Suppressor macrophage (primary cell): ENCODE measurements around the gene TACO1.

Experiments
- DNase-seq, 4 experiments: peaks; one replicate each; pipeline ENCODE4 v3.0.0-alpha.2; 2020 to 2022
- total RNA-seq, 17 experiments: gene quantifications; one replicate each; lab custom pipeline; 2026; ENCODE audit warnings: mixed read lengths in 6 of 17, inconsistent platforms in 3 of 17; lab: John Stamatoyannopoulos, UW

The TACO1 gene
- total RNA-seq: 1.0 to 5.1 (median 2.4) reads per million in 17 experiments

DNA sequence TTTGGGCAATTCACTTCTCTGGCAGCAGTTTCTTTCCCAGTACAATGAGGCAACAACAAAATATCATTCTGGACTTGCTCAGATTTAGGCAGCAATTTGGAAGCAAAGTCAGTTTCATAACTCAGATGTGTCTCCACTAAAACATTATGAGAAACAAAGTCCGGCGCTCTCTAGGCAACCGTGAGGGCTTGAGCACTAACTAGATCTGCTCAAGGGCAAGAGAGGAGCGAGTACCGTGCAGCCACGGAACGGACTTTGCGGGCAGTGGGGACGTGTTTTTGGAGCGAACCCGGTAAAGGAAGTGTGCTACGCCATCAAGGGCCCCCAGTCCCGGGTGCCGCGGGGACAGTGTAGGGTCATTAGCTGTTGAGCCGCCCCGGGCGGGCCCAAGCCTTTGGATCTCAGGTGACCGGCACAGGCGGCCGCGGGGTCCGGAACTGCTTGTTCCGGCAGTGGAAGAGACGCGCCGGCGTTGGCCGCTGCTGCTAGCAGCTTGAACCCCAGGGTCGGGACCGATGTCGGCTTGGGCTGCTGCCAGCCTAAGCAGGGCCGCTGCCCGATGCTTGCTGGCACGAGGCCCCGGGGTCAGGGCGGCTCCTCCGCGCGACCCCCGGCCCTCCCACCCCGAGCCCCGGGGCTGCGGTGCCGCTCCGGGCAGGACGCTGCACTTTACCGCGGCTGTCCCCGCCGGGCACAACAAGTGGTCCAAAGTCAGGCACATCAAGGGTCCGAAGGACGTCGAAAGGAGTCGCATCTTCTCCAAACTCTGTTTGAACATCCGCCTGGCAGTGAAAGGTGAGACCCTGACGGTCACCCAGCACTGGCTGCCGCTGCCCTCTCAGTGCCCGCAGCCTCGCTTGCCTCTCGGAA lies at the start of gene TACO1:
Gene TACO1, plus strand, starts transcription at position 327 of the 870 bp plus-strand sequence. Its CDS starts 189 bp downstream, at position 516.
- peak; percentile 86 to 93 (median 90) for DNase-seq

DNA sequence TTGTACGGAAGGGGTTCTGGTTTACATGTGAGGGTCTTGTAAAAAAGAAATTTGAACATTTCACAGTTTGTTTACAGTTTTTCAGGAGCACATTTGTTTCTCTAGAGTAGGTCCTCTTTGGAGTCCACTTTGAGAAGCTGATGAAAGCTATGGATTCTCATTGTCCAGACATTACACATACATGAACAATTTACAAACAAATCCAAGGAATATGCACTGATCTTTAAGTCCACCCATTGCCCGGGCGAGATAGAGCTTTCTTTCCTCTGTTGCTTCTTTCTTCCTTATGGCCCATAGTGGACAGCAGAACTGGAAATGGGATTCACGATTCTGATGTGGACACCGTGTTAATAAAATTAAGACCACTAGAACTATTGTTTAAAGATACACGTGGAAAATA lies 48.5 kb upstream of the TACO1 start:
- no peak for DNase-seq

DNA sequence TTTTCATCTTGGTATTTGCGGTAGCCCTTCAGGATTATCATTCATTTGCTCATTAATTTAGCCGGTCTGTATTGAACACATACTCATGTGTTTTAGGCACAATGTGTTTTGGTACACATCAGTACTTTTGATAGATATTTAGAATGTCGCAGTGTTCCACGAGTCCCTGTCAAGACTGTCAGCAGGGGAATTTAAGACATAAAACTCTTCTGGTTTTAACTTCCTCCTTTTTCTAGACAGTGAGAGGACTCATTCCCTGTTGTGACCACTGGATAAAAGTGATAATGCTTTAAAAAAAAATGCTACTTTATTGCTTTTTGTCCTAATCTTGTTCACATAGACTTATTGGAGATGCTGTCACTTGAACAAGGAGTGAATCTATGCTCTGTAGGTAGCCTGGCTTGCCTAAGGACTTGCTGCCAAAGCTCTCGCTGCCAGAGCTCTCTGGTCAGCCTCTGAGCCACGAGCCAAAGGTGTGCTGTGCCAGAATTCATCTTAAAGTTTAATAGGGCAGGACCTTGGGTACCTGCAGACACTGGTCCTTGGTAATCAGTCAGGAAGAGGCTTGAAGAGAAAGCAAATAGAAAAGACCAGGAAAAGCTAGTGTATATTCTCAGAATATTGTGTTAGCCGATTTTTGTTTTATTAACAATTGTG lies 45.1 kb upstream of the TACO1 start:
- peak; percentile 6 to 54 (median 42) for DNase-seq

GRCh38 chr17:63557416-63557815 lies 43.3 kb upstream of the TACO1 start:
- DNase-seq: no peak

- no peak for DNase-seq
Measured at GRCh38 chr17:63558441-63558840, 42.3 kb upstream of the TACO1 start.

GRCh38 chr17:63561819-63562218 lies 38.9 kb upstream of the TACO1 start:
- DNase-seq: no peak

DNA sequence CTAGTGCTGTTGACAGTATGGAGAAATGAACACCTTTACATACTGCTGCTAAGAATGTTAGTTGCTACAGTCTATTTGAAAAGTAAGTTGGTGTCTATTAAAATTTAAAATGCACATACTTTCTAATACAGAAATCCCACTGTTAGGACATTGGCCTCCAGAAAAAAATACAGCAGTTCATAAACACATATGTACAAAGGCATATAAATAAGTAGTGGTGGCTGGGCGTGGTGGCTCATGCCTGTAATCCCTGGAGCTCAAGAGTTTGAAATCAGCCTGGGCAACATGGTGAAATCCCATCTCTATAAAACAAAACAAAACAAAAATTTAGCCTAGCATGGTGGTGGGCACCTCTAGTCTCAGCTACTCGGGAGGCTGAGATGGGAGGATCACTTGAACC lies 37.4 kb upstream of the TACO1 start:
- no peak for DNase-seq

DNA sequence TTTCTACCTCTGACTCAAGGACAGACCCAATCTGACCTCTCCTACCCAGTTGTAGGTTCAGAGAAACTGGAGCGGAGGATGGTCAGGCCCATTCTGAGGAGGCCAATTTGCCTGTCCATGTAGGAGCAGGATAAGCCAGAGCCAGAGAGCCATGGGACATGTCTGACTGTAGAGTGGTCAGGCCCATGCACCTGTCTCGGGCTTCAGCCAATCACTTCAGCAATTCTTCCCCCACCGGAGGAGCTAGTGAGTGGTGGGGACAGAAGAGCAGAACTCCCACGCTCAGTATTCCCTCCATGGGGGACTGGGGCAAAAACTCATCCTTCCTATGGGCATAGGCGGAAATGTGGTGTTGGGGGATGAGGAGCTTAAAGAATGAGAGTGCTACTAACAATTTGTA lies 36.1 kb upstream of the TACO1 start:
- no peak for DNase-seq

- DNase-seq: no peak
Measured at GRCh38 chr17:63567229-63567628, 33.5 kb upstream of the TACO1 start.

DNA sequence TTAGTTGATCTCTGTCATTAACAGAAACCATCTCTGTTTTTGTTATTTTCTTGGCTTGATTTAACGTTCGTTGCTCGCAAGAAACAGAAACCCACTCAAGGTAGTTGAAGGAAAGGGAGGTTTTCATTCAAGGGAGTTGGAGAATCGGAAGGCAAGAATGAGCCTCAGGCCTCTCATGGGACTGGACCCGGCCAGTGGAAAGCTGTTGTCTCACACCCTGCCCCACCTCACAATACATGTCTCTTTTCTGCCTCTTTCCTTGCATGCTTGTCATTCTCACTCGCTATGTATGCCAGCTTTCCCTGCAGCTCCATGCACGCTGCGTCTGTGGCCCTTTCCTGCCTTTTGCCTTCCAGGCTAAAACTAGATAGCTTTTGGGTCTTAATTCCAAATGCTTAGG lies 32.1 kb upstream of the TACO1 start:
- DNase-seq: no peak

- DNase-seq: peak; percentile 11 to 57 (median 30)
Measured at GRCh38 chr17:63571632-63572310, 28.9 kb upstream of the TACO1 start.

GRCh38 chr17:63573634-63574033 lies 27.1 kb upstream of the TACO1 start:
- DNase-seq: no peak

- DNase-seq: no peak
Measured at GRCh38 chr17:63578027-63578768, 22.5 kb upstream of the TACO1 start.

- no peak for DNase-seq
Measured at GRCh38 chr17:63578769-63579111, 22.0 kb upstream of the TACO1 start.

DNA sequence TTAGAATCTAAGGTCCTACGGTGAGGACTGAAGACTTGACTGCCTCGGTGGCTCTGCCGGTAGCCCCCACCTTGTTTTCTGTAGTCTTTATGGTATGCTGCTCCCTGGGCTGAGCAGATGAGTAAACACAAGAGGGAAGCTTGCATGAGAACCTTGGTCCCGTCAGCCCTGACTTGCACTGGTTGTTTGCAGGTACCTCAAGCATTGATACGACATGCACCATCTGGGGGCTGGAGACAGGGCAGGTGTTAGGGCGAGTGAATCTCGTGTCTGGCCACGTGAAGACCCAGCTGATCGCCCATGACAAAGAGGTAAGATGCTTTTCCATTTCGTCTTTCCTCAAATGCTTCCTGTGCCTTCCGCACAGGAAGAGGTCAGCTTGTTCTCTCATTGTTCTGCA lies 21.1 kb upstream of the TACO1 start:
- no peak for DNase-seq

- no peak for DNase-seq
Measured at GRCh38 chr17:63587770-63588169, 12.9 kb upstream of the TACO1 start.

GRCh38 chr17:63588797-63589196 lies 11.9 kb upstream of the TACO1 start:
- DNase-seq: no peak

DNA sequence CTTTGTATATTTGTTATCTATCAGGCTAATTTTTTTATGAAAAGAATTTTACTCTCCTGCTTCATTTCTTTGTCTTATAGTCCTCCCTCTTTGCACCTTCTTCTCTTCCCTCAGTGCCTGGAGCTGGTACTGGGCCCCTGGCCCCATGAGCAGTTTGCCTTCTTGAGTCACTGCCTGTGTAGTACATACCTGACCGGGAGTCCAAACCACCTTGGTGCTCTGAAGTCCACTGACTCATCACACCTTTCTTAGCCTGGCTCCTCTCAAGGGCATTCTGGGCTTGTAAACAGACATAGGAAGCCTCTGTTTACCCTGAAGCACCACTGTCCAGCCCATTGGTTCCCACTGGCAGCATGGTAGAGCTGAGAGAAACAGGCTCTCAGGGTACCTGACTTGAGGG lies 11.0 kb upstream of the TACO1 start:
- no peak for DNase-seq

DNA sequence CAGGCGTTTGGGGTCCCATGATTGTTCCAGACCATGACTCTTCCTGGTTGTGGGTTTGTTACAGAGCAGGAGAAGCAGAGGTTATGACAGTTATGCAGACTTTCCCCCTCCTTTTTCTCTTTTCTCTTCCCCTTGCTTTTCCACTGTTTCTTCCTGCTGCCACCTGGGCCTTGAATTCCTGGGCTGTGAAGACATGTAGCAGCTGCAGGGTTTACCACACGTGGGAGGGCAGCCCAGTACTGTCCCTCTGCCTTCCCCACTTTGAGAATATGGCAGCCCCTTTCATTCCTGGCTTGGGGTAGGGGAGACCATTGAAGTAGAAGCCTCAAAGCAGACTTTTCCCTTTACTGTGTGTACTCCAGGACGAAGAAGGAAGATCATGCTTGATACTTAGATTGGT lies 7.9 kb upstream of the TACO1 start:
- DNase-seq: no peak

GRCh38 chr17:63595132-63595531 lies 5.6 kb upstream of the TACO1 start:
- DNase-seq: no peak

DNA sequence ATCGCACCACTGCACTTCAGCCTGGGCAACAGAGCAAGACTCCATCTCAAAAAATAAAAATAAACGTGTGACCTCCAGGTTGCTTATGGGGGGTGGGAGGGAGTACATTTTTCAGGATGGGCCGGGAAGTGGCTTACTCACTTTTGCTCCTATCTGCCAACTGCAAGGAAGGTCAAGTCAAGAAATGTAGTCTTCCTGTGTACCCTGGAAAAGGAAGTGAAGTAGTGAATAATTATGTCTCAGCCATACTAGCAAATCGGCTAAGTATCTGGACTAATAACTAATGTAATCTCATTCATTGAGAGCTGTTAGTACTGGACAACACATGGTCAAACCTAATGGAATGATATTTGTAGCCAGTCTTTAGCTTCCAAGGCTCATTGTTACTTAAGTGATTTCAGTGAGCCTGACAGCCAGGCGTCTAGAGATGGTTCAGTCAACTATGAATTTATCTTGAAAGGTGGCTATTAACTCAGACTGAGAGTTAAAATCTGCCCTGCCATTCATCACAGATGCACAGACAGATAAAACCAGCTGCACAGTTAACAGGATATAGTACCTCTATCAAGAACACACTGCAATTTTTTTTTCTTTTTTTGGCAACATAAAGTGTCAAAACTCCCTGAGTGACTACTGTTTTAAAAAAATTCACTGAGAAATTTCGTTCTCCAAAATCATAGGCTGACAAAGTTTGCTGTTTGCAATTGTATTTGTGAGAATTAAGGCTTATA lies 3.7 kb upstream of the TACO1 start:
- no peak for DNase-seq

DNA sequence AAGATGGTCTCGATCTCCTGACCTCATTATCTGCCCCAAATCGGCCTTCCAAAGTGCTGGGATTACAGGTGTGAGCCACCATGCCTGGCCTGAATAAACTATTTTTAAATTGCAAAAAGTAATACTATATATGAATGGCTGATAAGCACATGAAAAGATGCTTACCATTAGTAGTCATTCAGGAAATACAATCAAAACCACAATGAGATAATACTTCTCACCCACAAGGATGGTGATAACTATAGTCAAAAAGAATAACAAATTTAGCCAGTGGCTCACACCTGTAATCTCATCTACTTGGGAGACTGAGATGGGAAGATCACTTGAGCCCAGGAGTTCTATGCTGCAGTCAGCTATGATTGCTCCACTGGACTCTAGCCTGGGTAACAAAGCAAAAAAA lies 2.4 kb upstream of the TACO1 start:
- no peak for DNase-seq
